ENCODE results near the gene BIN1. TPM values are rescaled to one million over a fixed set of nuclear protein-coding genes. Genes with fewer than 3 reads are reported as not detected.

Gene BIN1
- total RNA-seq, 6 donors from 2014 or later, result 32.3 to 57.0 (median 42.9) TPM

- Histone ChIP-seq H3K27ac (no peak overlapping the region), H3K4me1 (peaks cover 7 to 23% (median 18%) of the 10 kb centered on the region in 4 donors), H3K36me3 (no peaks in the 10 kb centered on the region), H3K9me3 (no peaks in the 10 kb centered on the region), H3K4me3 (no peak overlapping the region), H3K27me3 (no peaks in the 10 kb centered on the region)
- no peak for ATAC-seq (ENCODE audit: low FRiP score in 2 of 2)
- 91 to 92% methylated on average over 7 to 8 of the region's 8 CpGs for WGBS, 2 donors
- DNase-seq, result peak in 1 of 2 donors; percentile 12
- TF ChIP-seq POLR2AphosphoS5 (IDR thresholded peaks at IDR 0.05) (no peak), CTCF (IDR thresholded peaks at IDR 0.05) (no peak), EP300 (IDR thresholded peaks at IDR 0.05) (no peak), POLR2A (IDR thresholded peaks at IDR 0.05) (no peak)
Measured at GRCh38 chr2:127104166-127104660, 2.7 kb downstream of the BIN1 start.

GRCh38 chr2:127103243-127104165, 3.5 kb downstream of the BIN1 start:
- no peak overlapping the region for H3K27ac ChIP-seq
- ATAC-seq (ENCODE audit: low FRiP score in 2 of 2) (no peak), DNase-seq (peak in 1 of 2 donors; percentile 20)
- 82 to 89% methylated on average over 20 to 24 of the region's 24 CpGs for WGBS, 2 donors
- no peaks in the 10 kb centered on the region for H3K27me3 ChIP-seq
- no peaks in the 10 kb centered on the region for H3K9me3 ChIP-seq
- no peak overlapping the region for H3K4me3 ChIP-seq
- no peak for TF ChIP-seq POLR2A (IDR thresholded peaks at IDR 0.05)
- no peak for TF ChIP-seq POLR2AphosphoS5 (IDR thresholded peaks at IDR 0.05)
- TF ChIP-seq EP300 (IDR thresholded peaks at IDR 0.05), result no peak
- no peak for TF ChIP-seq CTCF (IDR thresholded peaks at IDR 0.05)
- H3K4me1 ChIP-seq, result peaks cover 7 to 23% (median 18%) of the 10 kb centered on the region in 4 donors
- no peaks in the 10 kb centered on the region for H3K36me3 ChIP-seq

GRCh38 chr2:127102521-127103242, 4.3 kb downstream of the BIN1 start:
- 89 to 95% methylated on average over 5 of the region's 5 CpGs for WGBS, 2 donors
- H3K27me3 ChIP-seq, result no peaks in the 10 kb centered on the region
- ATAC-seq (ENCODE audit: low FRiP score in 2 of 2) (no peak), DNase-seq (no peak)
- TF ChIP-seq CTCF (IDR thresholded peaks at IDR 0.05), result no peak
- no peak overlapping the region for H3K4me3 ChIP-seq
- H3K9me3 ChIP-seq, result no peaks in the 10 kb centered on the region
- no peak overlapping the region for H3K27ac ChIP-seq
- H3K36me3 ChIP-seq, result no peaks in the 10 kb centered on the region
- peaks cover 7 to 19% (median 13%) of the 10 kb centered on the region in 4 donors for H3K4me1 ChIP-seq

GRCh38 chr2:127101756-127102477, 5.0 kb downstream of the BIN1 start:
- no peak for DNase-seq
- WGBS, 2 donors, result 83 to 92% methylated on average over 9 of the region's 10 CpGs
- ATAC-seq (ENCODE audit: low FRiP score in 2 of 2), result no peak
- peaks cover 7 to 15% (median 11%) of the 10 kb centered on the region in 4 donors for H3K4me1 ChIP-seq
- no peak overlapping the region for H3K4me3 ChIP-seq
- no peaks in the 10 kb centered on the region for H3K36me3 ChIP-seq
- no peak overlapping the region for H3K27ac ChIP-seq
- TF ChIP-seq CTCF (IDR thresholded peaks at IDR 0.05), result no peak
- TF ChIP-seq POLR2AphosphoS5 (IDR thresholded peaks at IDR 0.05), result no peak
- TF ChIP-seq POLR2A (IDR thresholded peaks at IDR 0.05), result no peak
- TF ChIP-seq EP300 (IDR thresholded peaks at IDR 0.05), result no peak
- H3K9me3 ChIP-seq, result no peaks in the 10 kb centered on the region
- H3K27me3 ChIP-seq, result no peaks in the 10 kb centered on the region
